Activated T-helper 1 cell treated with Interleukin-2 at 50 U/mL for 16 hours (primary cell): ENCODE results near the gene GPR161.

Source experiments
- DNase-seq: peaks from one replicate; pipeline ENCODE4 v3.0.0-alpha.2; 2020; ENCODE audit warnings: low read depth

The GPR161 gene

DNA sequence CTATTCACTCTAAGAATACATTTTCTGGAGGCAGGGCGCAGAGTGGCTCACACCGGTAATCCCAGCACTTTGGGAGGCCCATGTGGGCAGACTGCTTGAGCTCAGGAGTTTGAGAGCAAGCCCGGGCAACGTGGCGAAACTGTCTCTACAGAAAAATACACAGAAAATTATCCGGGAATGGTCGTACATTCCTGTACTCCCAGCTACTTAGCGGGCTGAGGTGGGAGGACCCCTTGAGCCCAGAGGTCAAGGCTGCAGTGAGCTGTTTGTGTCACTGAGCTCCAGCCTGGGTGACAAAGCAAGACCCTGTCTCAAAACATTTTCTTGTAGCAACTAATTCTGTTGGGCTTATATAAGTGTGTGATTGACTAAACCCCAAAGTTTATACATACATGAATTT is 30.5 kb downstream of the GPR161 start:
- DNase-seq, result no peak

DNA sequence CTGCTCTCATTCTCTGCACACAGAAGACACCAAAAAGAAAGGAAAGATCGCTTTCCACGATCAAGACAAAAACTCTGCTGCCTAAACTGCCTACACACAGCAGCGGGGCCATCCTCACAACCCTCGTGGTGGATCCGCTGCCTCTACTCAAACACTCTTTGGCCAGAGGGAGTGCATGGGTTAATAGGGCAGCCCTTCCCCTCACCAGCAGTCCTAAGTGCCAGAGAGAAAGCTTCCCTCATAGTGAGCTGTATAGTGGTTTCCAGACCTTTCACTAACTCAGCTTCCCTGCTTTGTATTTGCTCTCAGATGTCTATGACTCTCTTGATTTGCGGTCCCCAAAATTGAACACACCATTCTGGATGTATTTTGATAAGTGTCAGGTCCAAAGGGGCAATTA is 30.9 kb downstream of the GPR161 start:
- no peak for DNase-seq

DNA sequence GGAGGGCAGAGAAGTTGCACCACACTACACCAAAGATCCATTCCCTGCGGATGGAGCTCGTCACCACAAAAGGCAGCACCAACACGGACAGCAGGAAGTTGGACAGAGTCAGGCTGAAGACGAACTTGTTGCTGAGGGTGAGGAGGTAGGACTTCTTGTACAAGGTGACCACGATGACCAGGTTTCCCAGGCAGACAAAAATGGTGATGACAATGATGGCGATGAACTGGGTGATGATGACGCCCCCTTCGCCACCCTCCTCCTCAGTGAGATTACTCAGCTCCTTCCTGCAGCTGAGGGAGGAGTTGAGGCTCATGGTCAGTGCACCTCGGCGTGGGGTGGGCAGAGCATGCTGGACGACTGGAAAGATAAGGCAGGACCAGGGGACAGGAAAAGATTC is 32.2 kb downstream of the GPR161 start:
- DNase-seq, result no peak

- no peak for DNase-seq
Observed at GRCh38 chr1:168102487-168102886, 34.2 kb downstream of the GPR161 start.

- DNase-seq, result no peak
Observed at GRCh38 chr1:168101336-168101735, 35.4 kb downstream of the GPR161 start.

GRCh38 chr1:168100315-168101002 is 36.3 kb downstream of the GPR161 start:
- DNase-seq, result no peak

- DNase-seq, result no peak
Observed at GRCh38 chr1:168099337-168099801, 37.4 kb downstream of the GPR161 start.

- no peak for DNase-seq
Observed at GRCh38 chr1:168098534-168099320, 38.0 kb downstream of the GPR161 start.

DNA sequence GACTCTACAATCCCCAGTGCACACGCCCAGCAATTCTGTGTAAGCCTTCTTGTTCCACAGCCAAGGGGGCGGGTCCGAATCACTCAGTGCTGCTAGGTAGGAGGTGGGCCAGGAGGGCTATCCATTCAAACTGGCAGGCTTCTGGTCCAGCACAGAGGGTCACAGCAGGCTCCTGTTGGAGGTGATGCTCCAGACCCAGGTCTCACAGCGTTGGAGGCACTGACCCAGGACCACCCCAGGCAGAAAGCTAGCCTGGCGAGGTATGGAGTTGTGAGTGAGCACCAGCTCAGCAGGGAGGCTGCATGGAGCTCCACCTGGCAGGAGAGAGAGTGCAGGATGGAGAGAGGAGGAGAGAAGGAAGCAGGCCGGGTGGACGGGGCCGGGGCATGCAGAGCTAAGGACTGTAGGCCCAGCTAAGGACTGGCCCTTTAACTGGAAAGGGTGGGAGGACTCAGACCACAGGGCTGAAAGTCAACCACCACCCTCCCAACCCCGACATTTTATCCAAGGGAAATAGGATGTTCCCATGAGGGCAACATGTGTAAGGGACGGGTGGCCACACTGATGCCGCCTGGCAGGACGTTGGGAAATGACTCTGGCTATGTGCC is 38.7 kb downstream of the GPR161 start:
- DNase-seq, result no peak

- no peak for DNase-seq
Observed at GRCh38 chr1:168096296-168097165, 40.2 kb downstream of the GPR161 start.

DNA sequence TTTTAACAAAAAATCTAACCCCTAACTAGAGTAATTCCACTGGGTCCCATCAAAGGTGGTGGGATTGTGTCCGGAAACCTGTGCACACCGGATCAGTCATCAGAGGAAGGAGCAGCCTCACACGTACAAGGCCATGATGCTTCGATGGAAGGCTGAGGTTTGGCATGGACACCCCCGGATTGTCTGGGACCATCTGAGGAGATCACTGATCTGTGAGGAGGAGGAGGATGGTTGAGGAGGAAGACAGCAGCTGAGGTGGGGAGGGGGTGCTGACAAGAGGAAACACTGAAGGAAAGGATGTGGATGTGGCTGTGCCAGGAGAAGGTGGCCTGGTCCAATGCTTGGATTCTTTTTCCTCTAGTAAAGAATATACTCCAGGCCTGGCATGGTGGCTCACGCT is 41.3 kb downstream of the GPR161 start:
- no peak for DNase-seq

- DNase-seq, result no peak
Observed at GRCh38 chr1:168093616-168094015, 43.1 kb downstream of the GPR161 start.

DNA sequence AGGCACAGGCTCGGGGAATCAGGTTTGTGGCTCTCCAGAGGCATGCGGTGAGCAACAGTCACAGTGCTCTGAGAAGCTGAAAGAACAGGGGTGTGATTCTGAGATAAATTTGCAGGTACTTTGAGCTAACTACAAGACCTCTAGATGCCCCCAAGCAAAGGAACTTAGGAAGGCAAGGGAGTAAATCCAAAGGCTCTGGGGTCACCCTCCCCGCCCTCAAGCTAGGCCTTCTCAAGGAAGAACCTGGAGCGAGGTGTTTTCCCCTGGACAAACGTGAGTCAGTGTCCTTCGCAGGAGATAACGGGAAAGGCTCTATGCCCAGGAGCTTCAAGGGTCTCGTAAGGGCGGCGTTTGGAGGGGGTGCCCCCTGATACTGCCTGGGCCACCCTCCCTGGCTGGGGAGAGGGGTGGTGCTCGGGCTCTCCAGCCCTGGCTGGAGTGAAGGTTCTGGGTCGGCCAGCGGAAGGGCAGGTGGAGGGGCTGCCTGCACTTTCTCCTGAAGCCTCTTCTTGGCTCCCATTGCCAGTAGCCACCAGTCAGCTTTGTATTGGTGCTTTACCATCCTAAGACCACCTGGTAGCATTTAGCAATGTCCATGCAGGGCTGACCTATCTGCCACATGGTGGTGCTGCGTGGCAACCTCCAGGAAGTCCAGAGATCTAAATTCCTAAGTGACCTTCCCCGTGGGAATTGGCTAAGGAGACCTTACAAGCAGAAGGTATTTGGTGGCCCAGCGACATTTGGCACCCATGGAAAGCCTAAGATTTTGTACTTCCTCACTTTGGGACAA is 44.0 kb downstream of the GPR161 start:
- no peak for DNase-seq

- no peak for DNase-seq
Observed at GRCh38 chr1:168091720-168092550, 44.8 kb downstream of the GPR161 start.

DNA sequence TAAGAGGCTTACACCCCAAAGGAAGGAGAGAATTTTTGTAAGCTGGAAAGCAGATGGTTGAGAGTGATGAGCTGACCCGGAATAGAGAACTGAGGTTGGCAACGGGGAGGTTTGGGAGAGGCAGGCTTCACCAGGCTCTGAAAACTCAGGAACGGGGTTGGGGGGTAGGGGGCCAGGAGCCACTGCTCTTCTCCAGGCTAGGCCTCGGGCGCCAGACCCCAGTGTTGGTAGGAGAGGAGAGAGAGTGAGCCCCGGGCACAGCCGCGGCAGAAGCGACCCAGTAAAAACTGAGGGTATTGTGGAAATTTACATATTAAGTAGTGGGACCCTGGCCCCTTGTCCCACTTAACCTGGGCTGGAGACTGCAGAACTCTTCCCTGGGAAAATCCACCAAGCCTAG is 45.7 kb downstream of the GPR161 start:
- no peak for DNase-seq

DNA sequence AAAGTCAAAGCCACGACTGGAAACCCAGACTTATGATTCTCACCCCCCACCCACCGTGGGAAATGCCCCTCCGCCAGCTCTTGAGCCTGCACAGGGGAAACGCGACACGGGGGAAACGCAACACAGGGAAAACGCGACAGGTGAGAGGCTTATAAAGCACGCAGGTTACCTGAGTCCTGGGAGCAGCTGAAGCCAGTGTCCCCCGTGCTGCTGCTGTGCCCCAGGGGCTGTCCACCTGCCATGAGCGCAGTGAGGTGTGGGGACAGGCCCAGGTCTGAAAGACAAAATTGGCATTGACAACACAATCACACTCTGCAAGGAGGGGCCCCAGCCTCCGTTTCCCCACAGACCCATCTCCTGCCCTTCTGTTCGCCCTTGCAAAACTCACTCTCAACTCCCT is 46.3 kb downstream of the GPR161 start:
- no peak for DNase-seq

- no peak for DNase-seq
Observed at GRCh38 chr1:168089979-168090337, 46.8 kb downstream of the GPR161 start.

DNA sequence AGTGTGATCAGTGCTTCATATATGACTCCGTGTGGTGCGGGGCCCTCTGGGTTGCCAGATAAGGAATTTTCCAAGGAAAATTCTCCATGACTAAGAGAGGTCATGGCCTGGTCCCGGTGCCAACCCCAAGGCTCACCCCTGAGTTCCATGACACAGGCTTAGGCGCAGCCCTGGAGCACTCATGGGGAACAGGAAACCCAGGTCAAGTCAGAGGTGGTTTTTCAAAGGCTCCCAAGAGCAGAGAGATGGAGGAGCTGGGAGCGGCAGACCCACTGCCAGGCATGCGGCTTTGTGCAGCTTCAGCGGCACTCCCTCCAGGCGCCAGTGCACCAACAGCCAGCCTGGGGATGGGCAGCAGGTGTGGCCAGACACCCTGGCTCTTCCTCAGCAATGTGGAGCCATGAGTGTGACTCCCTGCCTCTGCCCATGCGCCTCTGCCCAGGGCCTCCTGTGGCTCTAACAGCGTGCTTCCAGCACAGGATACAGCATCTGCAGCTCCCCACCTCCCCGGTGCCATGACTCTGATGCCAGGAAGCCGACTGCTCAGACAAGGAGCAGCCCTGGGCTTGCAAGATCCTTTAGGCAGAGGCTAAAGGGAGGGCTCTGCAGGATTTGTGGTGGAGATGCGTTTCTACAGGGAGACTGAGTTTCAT is 47.3 kb downstream of the GPR161 start:
- no peak for DNase-seq

DNA sequence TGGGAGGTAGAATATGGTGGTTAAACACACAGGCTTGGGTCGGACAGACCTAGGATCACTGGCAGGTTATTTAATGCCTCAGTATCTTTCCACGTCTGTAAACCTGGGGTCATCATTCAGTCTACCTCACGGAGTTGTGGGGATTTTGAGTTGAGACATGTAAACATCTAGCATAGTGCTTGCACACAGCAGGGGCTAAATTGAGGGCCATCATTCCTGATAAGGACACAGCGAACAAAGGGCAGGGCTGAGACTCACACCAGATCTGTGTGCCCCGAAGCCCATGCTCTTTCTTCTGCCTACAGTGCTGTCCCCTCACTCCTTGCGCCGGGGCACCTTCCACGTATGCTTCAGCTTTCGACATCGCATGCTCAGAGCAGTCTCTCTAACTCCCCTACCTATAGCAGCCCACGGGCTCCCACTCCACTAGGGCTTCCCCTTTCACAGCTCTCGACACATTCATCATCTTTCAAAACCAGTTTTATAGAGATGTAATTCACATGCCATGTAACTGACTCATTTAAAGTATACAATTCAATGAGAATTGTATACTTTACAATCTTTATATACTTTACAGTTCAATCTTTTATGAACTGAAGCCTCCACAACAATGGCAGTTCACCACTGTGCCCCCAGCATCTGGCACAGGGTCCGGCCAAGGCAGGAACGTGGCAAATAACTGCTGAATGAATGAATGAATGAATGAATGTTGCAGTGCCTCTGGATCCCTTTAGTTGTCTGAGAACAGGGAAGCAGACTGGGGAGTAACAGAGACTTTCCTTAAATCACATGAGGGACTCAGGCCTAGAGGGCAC is 48.0 kb downstream of the GPR161 start:
- no peak for DNase-seq
